BLaER1 treated with 17β-estradiol and CSF1 and Interleukin-3, amounts not matched to agents 10 nM and 100 nM (cell line): ENCODE data around the gene CMA1.

ENCODE experiments used
- H3K27ac ChIP-seq, 11 experiments: shearing (Covaris generic); formaldehyde crosslinking; 2 replicates each; pipeline ENCODE4 v1.8.1; 2022
- H3K27me3 ChIP-seq, 11 experiments: shearing (Covaris generic); formaldehyde crosslinking; 2 replicates each; pipeline ENCODE4 v1.8.1; 2022
- H3K36me3 ChIP-seq, 11 experiments: shearing (Covaris generic); formaldehyde crosslinking; 2 replicates each; pipeline ENCODE4 v1.8.1; 2022
- H3K4me1 ChIP-seq, 10 experiments: shearing (Covaris generic); formaldehyde crosslinking; 2 replicates each; pipeline ENCODE4 v1.8.1; 2022
- H3K4me2 ChIP-seq, 11 experiments: shearing (Covaris generic); formaldehyde crosslinking; 2 replicates each; pipeline ENCODE4 v1.8.1; 2022
- H3K4me3 ChIP-seq, 10 experiments: shearing (Covaris generic); formaldehyde crosslinking; 2 replicates each; pipeline ENCODE4 v1.8.1; 2022
- H3K9ac ChIP-seq, 11 experiments: shearing (Covaris generic); formaldehyde crosslinking; 2 replicates each; pipeline ENCODE4 v1.8.1; 2022
- H3K9me3 ChIP-seq, 11 experiments: shearing (Covaris generic); formaldehyde crosslinking; replicated peaks in 1 of 11; 2 replicates each; pipeline ENCODE4 v1.8.1; 2022
- H4K20me1 ChIP-seq, 11 experiments: shearing (Covaris generic); formaldehyde crosslinking; 2 replicates each; pipeline ENCODE4 v1.8.1; 2022
- Cebpa-rat ChIP-seq, 11 experiments: shearing (Covaris generic); IDR thresholded peaks; 2 replicates each; pipeline ENCODE4 v1.8.1; 2022

Gene CMA1

DNA sequence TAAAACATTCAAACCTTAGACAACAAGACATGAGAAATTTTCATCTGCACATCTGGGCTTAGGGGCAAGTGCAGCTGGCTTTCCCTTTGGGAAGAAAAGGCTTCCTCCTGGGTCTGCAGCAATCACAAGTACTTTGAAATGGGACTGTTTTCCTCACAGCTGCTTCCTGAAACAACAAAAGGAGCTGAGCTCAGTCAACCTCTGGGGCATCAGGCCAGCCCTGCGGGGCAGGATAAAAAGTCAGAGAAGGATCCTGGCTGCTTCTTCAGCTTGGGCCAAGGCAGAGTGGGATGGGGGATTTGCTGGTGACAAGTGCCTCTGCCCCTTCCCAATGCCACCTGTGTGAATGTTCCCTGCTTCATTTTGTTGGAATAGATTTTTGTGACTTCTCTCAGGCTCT, 49.3 kb downstream of the CMA1 start:
- peaks cover 0 to 29% (median 21%) of the 10 kb centered on the region in 10 experiments; a peak in 15 of 20 replicates for H3K4me1 ChIP-seq
- peaks cover 0 to 10% (median 3%) of the 10 kb centered on the region in 11 experiments; a peak in 6 of 22 replicates for H3K36me3 ChIP-seq
- H3K27me3 ChIP-seq, result no peaks in the 10 kb centered on the region
- peaks cover 13 to 25% (median 20%) of the 10 kb centered on the region in 11 experiments for H3K9me3 ChIP-seq
- H4K20me1 ChIP-seq, result no peaks in the 10 kb centered on the region
- no peak overlapping the region for H3K27ac ChIP-seq
- TF ChIP-seq Cebpa-rat (IDR thresholded peaks at IDR 0.05), result no peak
- no peak overlapping the region for H3K4me3 ChIP-seq
- peak overlapping the region in 10 of 11 experiments; percentile 9 to 70 (median 54); a peak in 16 of 22 replicates for H3K4me2 ChIP-seq
- no peak overlapping the region for H3K9ac ChIP-seq

- Histone ChIP-seq H4K20me1 (no peaks in the 10 kb centered on the region), H3K4me3 (no peak overlapping the region), H3K9me3 (peaks cover 23 to 40% (median 31%) of the 10 kb centered on the region in 11 experiments), H3K9ac (no peak overlapping the region), H3K4me1 (peaks cover 0 to 27% (median 21%) of the 10 kb centered on the region in 10 experiments; a peak in 15 of 20 replicates), H3K27ac (no peak overlapping the region), H3K4me2 (peak overlapping the region in 1 of 11 experiments; percentile 52; a peak in 1 of 22 replicates), H3K27me3 (no peaks in the 10 kb centered on the region), H3K36me3 (peaks cover 0 to 17% (median 5%) of the 10 kb centered on the region in 11 experiments; a peak in 7 of 22 replicates)
- TF ChIP-seq Cebpa-rat (IDR thresholded peaks at IDR 0.05), result no peak
Observed at GRCh38 chr14:24456980-24457379, 51.1 kb downstream of the CMA1 start.
